Glutamatergic neuron (in vitro differentiated cells): ENCODE data around the gene HYDIN. TPM values are rescaled to one million over a fixed set of nuclear protein-coding genes. Genes with fewer than 3 reads are reported as not detected.

Experiments
- DNase-seq: peaks from one replicate; pipeline ENCODE4 v3.0.0; 2022
- H3K27ac Mint-ChIP-seq: one replicate; pipeline ENCODE4 v1.8.0; 2020; ENCODE audit warnings: mild to moderate bottlenecking, mixed read lengths, inconsistent platforms; ENCODE audit not compliant: unreplicated experiment
- H3K27me3 Mint-ChIP-seq: one replicate; pipeline ENCODE4 v1.8.0; 2020; ENCODE audit warnings: mild to moderate bottlenecking, moderate library complexity, mixed read lengths, inconsistent platforms; ENCODE audit not compliant: unreplicated experiment
- H3K36me3 Mint-ChIP-seq: one replicate; pipeline ENCODE4 v1.8.0; 2020; ENCODE audit warnings: mild to moderate bottlenecking, mixed read lengths, inconsistent platforms; ENCODE audit not compliant: unreplicated experiment
- H3K4me1 Mint-ChIP-seq: one replicate; pipeline ENCODE4 v1.8.0; 2020; ENCODE audit warnings: mild to moderate bottlenecking, low read depth, mixed read lengths, inconsistent platforms; ENCODE audit not compliant: unreplicated experiment
- H3K4me3 Mint-ChIP-seq: one replicate; pipeline ENCODE4 v1.8.0; 2020; ENCODE audit warnings: mild to moderate bottlenecking, mixed read lengths, inconsistent platforms; ENCODE audit not compliant: unreplicated experiment
- H3K9me3 Mint-ChIP-seq: one replicate; pipeline ENCODE4 v1.8.0; 2020; ENCODE audit warnings: mild to moderate bottlenecking, moderate library complexity, mixed read lengths, inconsistent platforms; ENCODE audit not compliant: unreplicated experiment
- CTCF ChIP-seq: fragments of 200-600 bp; sonication (generic); IDR thresholded peaks from one replicate; pipeline ENCODE4 v1.5.0; 2021; ENCODE audit not compliant: partially characterized antibody, unreplicated experiment
- total RNA-seq: library from RNA; stranded (reverse); fragmentation: NEBNext Ultra II Directional; extraction: Animal tissue kit (Norgen Biotek cat#: 25700); gene quantifications from one replicate; pipeline ENCODE4 v1.2.1, GENCODE V29; 2021; ENCODE audit not compliant: unreplicated experiment

The HYDIN gene
- total RNA-seq, 1 donor from 2014 or later = 7.0 TPM

DNA sequence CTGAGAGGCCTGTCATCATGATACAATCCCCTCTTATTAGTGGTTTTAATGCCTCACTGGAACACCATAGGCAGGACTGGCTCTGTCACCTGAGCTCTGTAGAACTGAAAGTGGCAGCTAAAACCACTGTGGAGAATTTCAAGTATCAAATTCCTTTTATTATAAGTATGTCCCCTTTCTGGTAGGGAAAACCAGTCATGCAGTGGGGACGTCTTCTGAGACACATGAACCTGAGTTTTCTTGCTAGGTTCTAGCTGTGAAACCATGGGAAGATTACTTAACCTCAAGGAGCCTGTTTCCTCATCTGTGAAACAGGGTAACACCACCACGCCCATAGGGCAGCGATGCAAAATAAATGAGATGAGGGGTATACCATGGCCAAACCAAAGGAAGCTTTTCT lies 434.2 kb downstream of the HYDIN start:
- Mint-ChIP-seq H3K27ac (no peak overlapping the region), H3K4me3 (no peak overlapping the region), H3K4me1 (peaks cover 3% of the 10 kb centered on the region), H3K36me3 (no peaks in the 10 kb centered on the region), H3K27me3 (peaks cover 2% of the 10 kb centered on the region), H3K9me3 (peaks cover 1% of the 10 kb centered on the region)
- TF ChIP-seq CTCF = no peak
- DNase-seq = no peak

GRCh38 chr16:70795296-70795912 lies 435.1 kb downstream of the HYDIN start:
- H3K36me3 Mint-ChIP-seq = no peaks in the 10 kb centered on the region
- peaks cover 4% of the 10 kb centered on the region for H3K9me3 Mint-ChIP-seq
- no peak for TF ChIP-seq CTCF
- no peak overlapping the region for H3K27ac Mint-ChIP-seq
- peaks cover 2% of the 10 kb centered on the region for H3K27me3 Mint-ChIP-seq
- no peak overlapping the region for H3K4me3 Mint-ChIP-seq
- peaks cover 3% of the 10 kb centered on the region for H3K4me1 Mint-ChIP-seq
- no peak for DNase-seq

DNA sequence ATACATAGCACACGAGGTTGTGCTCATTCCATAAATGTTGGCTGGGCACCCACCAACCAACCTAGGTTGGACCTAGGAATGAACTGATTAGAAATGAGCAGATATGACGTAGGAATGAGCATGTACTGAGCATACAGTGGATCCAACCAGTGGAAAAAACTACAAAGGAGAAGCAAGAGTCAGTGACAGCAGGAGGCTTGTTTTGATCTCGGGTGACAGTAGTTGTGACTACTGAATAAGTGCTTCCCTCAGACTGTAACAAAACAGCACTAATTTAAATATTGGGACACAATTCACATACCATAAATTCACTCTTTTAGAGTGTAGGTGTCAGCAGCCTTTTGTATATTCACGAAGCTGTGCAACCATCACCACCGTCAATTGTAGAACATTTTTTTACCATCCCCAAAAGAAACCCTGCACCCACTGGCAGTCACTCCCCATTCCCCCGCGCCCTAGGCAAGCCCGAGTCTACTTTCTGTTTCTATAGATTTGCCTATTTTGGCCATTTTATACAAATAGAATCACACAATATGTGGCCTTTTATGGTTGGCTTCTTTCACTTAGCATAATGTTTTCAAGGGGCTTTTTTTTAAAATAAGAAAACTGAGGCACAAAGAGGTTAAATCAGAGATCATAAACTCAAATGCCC lies 436.5 kb downstream of the HYDIN start:
- H3K4me3 Mint-ChIP-seq = no peak overlapping the region
- H3K4me1 Mint-ChIP-seq = no peaks in the 10 kb centered on the region
- no peak for TF ChIP-seq CTCF
- DNase-seq = no peak
- no peak overlapping the region for H3K27ac Mint-ChIP-seq
- peaks cover 2% of the 10 kb centered on the region for H3K27me3 Mint-ChIP-seq
- H3K9me3 Mint-ChIP-seq = peaks cover 4% of the 10 kb centered on the region
- no peaks in the 10 kb centered on the region for H3K36me3 Mint-ChIP-seq

- Mint-ChIP-seq H3K4me3 (no peak overlapping the region), H3K27ac (no peak overlapping the region), H3K9me3 (peaks cover 4% of the 10 kb centered on the region), H3K36me3 (no peaks in the 10 kb centered on the region), H3K4me1 (no peaks in the 10 kb centered on the region), H3K27me3 (peaks cover 2% of the 10 kb centered on the region)
- no peak for TF ChIP-seq CTCF
- no peak for DNase-seq
These were observed 439.7 kb downstream of the HYDIN start for GRCh38 chr16:70790815-70791214.
